ENCODE measurements around the gene ATP6V0E2. TPM values are rescaled to one million over a fixed set of nuclear protein-coding genes. Genes with fewer than 3 reads are reported as not detected.

ATP6V0E2 gene
- total RNA-seq, 1 donor from 2014 or later: 19.6 TPM

DNA sequence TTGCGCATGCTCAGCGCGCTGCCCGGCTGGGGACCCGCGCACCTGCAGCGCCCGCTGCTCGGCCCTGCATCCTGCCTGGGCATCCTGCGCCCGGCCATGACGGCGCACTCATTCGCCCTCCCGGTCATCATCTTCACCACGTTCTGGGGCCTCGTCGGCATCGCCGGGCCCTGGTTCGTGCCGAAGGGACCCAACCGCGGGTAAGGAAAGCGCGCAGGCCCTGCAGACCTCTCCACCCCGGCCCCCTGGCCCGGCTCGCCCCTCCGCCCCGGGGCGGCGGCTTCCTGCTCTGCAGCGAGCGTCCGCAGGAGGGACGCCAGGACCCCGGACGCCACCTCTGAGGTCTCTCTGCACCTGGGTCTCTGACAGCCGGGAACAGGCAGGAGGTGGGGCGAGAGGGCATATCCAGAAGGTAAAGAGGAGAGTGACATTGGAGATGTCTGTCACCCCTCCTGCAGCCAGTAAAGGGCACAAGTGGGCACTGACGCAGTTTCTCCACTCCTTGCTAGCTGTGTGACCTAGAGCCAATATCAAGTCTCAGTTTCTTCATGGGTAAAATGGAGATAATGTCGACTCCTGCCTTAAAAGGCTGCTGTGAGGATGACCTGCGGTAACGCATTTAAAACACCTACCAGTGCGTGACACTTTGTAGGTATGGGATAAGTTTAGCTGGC lies 338 bp downstream of the ATP6V0E2 start:
- intact Hi-C loops (cut with DNase I): loop anchor here (10.0 kb wide), 1 partner anchor 59 kb away; no protein-coding TSS in a partner anchor
- Histone ChIP-seq H3K4me3 (peak overlapping the region; percentile 87), H3K27me3 (no peaks in the 10 kb centered on the region), H3K36me3 (no peaks in the 10 kb centered on the region), H3K27ac (peak overlapping the region; percentile 30), H3K4me1 (peaks cover 14% of the 10 kb centered on the region), H3K9me3 (no peaks in the 10 kb centered on the region)
- ATAC-seq (no peak), DNase-seq (peak; percentile 63)
- TF ChIP-seq CTCF (IDR thresholded peaks at IDR 0.05): no peak

GRCh38 chr7:149874644-149875028 lies 867 bp downstream of the ATP6V0E2 start:
- TF ChIP-seq CTCF (IDR thresholded peaks at IDR 0.05): no peak
- Histone ChIP-seq H3K4me1 (peaks cover 14% of the 10 kb centered on the region), H3K27me3 (no peaks in the 10 kb centered on the region), H3K9me3 (no peaks in the 10 kb centered on the region), H3K27ac (no peak overlapping the region), H3K36me3 (no peaks in the 10 kb centered on the region), H3K4me3 (peak overlapping the region; percentile 87)
- no peak for ATAC-seq
- peak; percentile 18 for DNase-seq
- intact Hi-C loops (cut with DNase I): loop anchor here (10.0 kb wide), 1 partner anchor 60 kb away; no protein-coding TSS in a partner anchor

DNA sequence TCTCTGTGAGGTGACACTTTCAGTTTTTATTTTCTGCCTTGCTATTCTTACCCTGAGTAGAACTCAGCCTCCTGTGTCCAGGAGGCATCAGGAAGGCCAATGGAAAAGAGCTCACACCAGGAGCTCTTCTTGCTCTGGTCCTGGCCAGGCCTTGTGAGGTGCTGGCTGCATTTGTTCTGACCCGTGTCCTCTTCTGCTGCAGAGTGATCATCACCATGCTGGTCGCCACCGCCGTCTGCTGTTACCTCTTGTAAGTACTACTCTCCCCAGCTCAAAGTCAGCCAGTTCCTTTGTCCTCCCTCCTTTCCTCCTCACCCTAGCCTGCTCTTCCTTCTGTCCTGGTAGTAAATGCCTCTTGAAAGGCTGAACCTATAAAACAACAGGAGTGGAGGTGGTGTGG lies 1.6 kb downstream of the ATP6V0E2 start:
- intact Hi-C loops (cut with DNase I): loop anchor here (10.0 kb wide), 1 partner anchor 61 kb away; no protein-coding TSS in a partner anchor
- no peaks in the 10 kb centered on the region for H3K36me3 ChIP-seq
- no peak for TF ChIP-seq CTCF (IDR thresholded peaks at IDR 0.05)
- no peaks in the 10 kb centered on the region for H3K27me3 ChIP-seq
- no peak overlapping the region for H3K27ac ChIP-seq
- DNase-seq (no peak), ATAC-seq (no peak)
- no peak overlapping the region for H3K4me3 ChIP-seq
- peaks cover 14% of the 10 kb centered on the region for H3K4me1 ChIP-seq
- no peaks in the 10 kb centered on the region for H3K9me3 ChIP-seq

GRCh38 chr7:149877890-149878522 lies 4.2 kb downstream of the ATP6V0E2 start:
- H3K4me3 ChIP-seq: no peak overlapping the region
- peaks cover 7% of the 10 kb centered on the region for H3K4me1 ChIP-seq
- no peaks in the 10 kb centered on the region for H3K27me3 ChIP-seq
- no peaks in the 10 kb centered on the region for H3K36me3 ChIP-seq
- H3K9me3 ChIP-seq: no peaks in the 10 kb centered on the region
- no peak for TF ChIP-seq CTCF (IDR thresholded peaks at IDR 0.05)
- intact Hi-C loops (cut with DNase I): loop anchor here (10.0 kb wide), 1 partner anchor 63 kb away; no protein-coding TSS in a partner anchor
- no peak overlapping the region for H3K27ac ChIP-seq
- DNase-seq: no peak
- ATAC-seq: no peak

- Histone ChIP-seq H3K36me3 (no peaks in the 10 kb centered on the region), H3K27me3 (no peaks in the 10 kb centered on the region), H3K4me1 (peaks cover 9% of the 10 kb centered on the region), H3K9me3 (no peaks in the 10 kb centered on the region), H3K27ac (no peak overlapping the region), H3K4me3 (no peak overlapping the region)
- intact Hi-C loops (cut with DNase I): loop anchor here (10.0 kb wide), 1 partner anchor 64 kb away; no protein-coding TSS in a partner anchor
- DNase-seq (no peak), ATAC-seq (no peak)
- no peak for TF ChIP-seq CTCF (IDR thresholded peaks at IDR 0.05)
These were observed 4.8 kb downstream of the ATP6V0E2 start for GRCh38 chr7:149878523-149878921.
